GM18907 (cell line): ENCODE results near the gene CYP2A6.
"Not testable (repeated sequence)": the region's sequence is repeated elsewhere in the genome, so short reads cannot be mapped to it uniquely, and the experiment has no call there.

ENCODE experiments used
- ATAC-seq: cut with Tn5 transposase; IDR thresholded peaks from one replicate; pipeline ENCODE4 v1.9.1; 2021; ENCODE audit warnings: mild to moderate bottlenecking, moderate library complexity; ENCODE audit not compliant: unreplicated experiment

CYP2A6 gene, protein sequence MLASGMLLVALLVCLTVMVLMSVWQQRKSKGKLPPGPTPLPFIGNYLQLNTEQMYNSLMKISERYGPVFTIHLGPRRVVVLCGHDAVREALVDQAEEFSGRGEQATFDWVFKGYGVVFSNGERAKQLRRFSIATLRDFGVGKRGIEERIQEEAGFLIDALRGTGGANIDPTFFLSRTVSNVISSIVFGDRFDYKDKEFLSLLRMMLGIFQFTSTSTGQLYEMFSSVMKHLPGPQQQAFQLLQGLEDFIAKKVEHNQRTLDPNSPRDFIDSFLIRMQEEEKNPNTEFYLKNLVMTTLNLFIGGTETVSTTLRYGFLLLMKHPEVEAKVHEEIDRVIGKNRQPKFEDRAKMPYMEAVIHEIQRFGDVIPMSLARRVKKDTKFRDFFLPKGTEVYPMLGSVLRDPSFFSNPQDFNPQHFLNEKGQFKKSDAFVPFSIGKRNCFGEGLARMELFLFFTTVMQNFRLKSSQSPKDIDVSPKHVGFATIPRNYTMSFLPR

DNA sequence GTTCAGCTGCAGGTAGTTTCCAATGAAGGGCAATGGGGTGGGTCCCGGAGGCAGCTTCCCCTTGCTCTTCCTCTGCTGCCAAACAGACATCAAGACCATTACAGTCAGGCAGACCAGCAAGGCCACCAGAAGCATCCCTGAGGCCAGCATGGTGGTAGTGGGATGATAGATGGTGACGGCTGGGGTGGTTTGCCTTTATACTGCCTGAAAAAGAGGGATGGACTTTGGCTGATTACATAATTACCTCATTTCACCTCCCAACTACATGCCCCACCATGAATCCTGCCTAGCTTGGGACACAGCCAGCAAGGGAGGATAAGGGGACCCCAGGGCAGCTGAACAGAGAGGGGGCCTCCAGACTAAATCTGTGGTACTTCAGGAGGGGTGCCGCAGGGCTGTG, at the start of gene CYP2A6:
CYP2A6 (minus strand) TSS at position 171 of the 400 bp plus-strand sequence; CDS start at position 150, 21 bp downstream.
- ATAC-seq: not testable (repeated sequence)

DNA sequence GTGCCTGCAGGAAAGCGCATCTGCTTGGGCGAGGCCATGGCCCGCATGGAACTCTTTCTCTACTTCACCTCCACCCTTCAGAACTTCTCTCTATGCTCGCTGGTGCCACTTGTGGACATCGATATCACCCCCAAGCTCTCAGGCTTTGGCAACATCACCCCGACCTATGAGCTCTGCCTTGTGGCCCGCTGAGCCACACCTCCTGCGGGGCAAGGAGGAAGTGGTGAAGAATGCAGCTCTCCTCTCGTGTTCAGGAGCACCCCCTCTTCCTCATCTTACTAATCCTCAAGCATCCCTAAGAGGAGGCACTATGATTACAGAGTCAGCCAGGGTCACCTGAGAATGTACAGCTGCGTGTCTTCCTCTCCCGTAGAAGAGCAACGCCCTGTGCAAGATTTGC, 49.7 kb upstream of the CYP2A6 start:
- ATAC-seq: not testable (repeated sequence)

DNA sequence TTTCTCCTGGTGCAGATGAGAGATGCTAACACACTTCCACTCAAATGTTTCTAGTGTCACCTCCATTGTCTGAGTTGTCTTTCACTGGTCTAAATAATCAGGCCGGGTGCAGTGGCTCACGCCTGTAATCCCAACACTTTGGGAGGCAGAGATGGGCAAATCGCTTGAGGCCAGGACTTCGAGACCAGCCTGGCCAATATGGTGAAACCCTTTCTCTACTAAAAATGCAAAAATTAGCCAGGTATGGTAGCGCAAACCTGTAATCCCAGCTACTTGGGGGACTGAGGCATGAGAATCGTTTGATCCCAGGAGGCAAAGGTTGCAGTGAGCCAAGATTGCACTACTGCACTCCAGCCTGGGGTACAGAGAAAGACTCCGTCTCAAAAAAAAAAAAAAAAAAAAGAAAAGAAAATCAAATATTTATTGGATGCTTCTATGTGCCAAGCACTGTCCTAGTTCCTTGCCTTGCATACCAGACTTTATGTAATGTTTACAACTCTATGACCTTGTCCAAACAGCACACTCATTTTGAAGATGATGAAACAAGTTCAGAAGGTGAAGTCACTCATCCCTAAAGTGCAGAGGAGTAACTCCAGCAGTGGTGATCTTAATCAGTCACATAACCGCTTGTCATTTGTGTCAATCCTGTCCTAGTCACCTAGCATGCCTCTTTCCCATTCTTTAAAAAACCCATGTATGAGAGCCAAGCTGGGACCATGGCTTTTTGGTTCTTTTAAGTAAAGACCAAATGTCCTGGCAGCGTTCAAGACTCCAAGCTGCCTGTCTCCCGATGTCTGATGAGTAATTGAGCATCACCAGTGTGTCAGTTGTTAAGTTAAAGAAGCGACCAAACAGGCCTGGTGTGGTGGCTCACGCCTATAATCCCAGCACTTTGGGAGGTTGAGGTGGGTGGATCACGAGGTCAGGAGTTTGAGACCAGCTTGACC, 46.9 kb upstream of the CYP2A6 start:
- not testable (repeated sequence) for ATAC-seq

DNA sequence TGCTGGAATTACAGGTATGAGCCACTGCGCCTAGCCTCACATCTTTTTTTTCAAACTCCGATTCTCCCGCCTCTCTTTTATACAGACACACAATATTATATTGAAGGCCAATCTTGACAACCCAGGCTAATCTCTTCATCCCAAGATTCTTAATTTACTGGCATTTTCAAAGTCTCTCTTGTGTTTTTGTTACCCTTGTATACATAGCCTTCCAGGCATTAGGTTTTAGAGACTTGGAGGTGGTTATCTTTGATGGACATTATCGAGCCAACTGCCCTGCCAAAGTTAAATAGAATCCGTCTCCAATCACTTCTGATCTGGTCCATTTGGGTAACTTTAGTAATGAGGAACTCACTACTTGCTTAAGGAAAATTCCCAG, 46.2 kb upstream of the CYP2A6 start:
- no peak for ATAC-seq

DNA sequence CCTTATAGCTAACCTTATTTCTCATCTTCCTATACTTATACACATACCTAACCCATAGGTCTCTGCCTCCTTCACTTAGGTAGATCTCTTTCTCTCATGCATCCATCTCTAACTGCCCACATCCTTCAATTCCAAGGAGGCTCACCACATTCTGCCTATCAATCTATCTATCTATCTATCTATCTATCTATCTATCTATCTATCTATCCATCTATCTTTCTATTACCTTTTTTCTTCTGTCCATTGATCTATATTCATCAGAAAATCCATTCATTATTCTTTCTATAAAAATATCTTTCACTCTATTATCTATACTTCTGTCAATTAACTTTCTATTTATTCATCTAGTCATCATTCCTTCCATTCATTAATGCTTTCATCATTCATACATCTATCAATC, 42.9 kb upstream of the CYP2A6 start:
- ATAC-seq: no peak

DNA sequence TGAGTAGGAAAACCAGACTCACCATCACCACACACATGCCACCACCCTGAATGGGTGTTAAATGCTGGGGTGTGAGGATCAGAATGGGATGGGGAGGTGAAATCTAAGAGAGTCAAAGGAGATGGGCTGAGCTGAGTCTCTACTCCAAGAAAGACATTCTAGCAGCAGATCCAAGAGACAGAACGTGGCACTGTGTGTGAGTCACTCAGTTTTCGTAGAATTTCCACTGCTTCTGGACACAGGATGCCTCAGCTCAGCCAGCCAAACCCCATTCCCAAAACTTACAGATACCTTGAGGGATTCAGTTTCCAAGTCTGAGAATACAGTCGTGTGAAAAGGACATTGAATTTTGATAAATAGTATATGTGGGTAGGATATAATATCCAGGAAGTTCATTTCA, 39.1 kb upstream of the CYP2A6 start:
- ATAC-seq: no peak

DNA sequence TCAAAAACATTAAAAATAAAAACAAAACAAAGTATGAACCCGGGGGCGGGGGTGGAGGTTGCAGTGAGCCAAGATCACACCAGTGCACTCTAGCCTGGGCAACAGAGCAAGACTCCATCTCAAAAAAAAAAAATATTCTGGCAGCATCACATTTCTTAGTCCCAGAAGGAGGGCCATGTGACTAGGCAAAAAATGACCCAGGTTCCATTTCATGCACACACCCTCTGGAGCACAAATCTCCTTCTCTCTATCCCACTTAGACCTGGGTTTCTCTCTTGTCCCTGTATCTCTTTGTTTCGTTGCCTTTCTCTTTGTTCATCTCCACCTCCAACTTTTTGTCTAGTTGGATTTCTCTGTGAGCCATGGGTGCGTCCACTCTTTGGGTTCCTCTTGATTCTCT, 37.9 kb upstream of the CYP2A6 start:
- no peak for ATAC-seq

DNA sequence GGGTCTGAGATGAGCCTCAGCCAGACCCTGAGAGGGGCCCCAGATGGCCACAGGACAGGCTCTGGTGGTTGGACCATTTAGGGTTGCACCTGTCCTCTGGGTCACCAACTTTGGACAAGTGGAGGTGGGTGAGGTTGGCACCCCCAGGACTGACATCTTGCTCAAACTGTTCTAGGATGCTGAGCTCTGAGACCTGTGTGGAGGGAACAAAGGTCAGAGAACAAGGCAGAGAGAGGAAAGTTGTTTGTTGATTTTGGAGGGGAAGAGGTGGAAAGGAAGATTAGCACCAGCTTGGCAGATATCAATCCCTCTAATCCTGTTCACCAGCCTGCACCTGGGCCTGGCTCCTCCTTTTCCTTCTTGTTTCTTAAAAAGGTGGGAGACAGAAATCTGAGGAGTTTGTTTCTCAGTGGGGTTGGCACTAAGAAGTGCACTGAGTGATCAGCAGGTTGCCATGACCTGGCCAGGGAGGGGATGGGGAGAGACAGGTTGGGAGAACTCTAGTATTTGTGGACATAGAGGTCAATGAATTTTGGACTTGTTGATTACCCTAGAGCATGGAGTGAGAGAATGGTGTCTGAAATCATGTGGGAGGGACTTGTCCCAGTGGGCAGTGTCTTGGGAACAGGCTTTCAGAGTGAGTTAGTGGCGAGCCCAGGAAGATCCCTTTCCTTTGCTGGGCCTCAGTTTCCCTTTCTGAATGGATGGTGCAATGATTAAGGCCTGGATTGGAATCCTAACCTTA, 34.1 kb upstream of the CYP2A6 start:
- ATAC-seq: not testable (repeated sequence)

DNA sequence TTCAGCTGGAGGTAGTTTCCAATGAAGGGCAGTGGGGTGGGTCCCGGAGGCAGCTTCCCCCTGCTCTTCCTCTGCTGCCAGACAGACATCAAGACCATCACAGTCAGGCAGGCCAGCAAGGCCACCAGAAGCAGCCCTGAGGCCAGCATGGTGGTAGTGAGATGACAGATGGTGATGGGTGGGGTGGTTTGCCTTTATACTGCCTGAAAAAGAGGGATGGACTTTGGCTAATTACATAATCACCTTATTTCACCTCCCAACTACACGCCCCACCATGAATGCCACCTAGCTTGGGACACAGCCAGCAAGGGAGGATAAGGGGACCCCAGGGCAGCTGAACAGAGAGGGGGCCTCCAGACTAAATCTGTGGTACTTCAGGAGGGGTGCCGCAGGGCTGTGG, 31.8 kb upstream of the CYP2A6 start, which contains the start of gene CYP2A7:
CYP2A7 (minus strand) TSS at position 170 of the 400 bp plus-strand sequence; CDS start at position 149, 21 bp downstream.
- ATAC-seq: not testable (repeated sequence)

DNA sequence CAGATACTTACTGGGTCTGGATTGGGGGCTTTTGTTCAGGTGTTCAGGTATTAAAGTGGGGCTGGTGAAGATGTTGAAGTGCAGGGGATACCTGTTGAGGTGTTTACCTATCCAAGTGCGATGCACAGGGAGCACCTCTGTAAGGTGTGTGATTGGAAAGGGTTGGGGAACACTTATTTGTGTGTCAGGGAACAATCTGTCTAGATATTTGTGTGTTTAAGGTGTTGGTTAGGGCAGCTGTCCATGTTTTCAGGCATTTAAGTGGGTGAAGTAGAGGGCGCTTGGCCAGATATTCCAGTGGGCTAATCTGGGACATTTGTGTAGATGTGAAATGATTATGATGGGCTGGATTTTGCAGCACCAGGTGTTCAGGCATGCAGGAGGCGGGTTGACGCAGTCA, 29.1 kb upstream of the CYP2A6 start:
- not testable (repeated sequence) for ATAC-seq

DNA sequence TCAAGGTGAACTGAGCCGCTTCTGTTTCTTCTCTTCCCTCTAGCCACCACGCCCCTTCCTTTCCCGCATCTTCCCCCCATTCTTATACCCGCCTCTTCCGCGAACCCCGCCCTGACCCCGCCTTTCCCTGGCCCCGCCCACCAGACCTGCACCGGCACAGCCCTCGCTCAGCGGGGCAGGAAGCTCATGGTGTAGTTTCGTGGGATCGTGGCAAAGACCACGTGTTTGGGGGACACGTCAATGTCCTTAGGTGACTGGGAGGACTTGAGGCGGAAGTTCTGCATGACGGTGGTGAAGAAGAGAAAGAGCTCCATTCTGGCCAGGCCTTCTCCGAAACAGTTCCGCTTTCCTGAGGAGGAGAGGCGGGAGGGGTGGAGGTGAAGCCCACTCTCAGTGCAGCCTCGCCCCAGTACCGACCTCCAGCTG, 25.3 kb upstream of the CYP2A6 start:
- ATAC-seq: not testable (repeated sequence)

DNA sequence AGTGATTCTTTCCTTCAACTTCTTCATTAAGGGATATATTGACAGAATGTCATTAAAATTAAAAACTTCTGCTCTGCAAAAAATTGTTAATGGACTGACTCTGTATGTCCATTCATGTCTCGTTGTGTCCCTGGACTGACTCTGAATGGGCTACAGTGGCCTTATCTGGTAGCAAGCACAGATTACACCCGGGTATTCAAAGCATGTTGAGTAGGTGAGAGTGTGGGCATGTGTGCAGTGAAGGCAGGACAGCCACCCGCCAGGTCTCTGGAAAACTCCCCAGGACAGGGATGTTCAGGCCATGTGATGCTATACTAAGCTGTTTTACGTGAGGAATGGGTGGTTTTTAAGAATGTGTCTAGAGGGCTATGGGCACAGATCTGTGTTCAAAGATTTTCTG, 24.6 kb upstream of the CYP2A6 start:
- ATAC-seq: not testable (repeated sequence)

DNA sequence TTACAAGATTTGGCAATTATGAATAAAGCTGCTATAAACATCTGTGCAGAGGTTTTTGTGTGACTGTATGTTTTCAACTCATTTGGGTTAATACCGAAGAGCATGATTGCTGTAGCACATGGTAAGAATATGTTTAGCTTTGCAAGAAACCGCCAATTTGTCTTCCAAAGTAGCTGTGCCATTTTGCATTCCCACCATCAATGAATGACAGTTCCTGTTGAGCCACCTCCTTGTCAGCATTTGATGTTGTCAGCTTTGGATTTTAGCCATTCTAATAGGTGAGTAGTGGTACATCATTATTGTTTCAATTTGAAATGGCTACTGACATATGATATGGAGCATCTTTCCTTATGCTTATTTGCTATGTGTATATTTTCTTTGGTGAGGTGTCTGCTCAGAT, 23.6 kb upstream of the CYP2A6 start:
- not testable (repeated sequence) for ATAC-seq

DNA sequence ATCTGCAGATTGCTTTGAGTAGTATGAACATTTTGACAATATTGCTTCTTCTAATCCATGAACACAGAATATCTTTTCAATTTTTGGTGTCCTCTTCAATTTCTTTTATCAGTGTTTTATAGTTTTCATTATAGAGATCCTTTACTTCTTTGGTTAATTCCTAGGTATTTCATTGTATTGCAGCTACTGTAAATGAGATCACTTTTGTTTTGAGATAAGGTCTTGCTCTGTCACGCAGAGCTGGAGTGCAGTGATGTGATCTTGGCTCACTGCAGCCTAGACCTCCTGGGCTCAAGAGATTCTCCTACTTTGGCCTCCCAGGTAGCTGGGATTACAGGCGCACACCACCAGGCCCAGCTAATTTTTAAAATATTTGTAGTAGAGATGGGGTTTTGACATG, 22.0 kb upstream of the CYP2A6 start:
- ATAC-seq: no peak

DNA sequence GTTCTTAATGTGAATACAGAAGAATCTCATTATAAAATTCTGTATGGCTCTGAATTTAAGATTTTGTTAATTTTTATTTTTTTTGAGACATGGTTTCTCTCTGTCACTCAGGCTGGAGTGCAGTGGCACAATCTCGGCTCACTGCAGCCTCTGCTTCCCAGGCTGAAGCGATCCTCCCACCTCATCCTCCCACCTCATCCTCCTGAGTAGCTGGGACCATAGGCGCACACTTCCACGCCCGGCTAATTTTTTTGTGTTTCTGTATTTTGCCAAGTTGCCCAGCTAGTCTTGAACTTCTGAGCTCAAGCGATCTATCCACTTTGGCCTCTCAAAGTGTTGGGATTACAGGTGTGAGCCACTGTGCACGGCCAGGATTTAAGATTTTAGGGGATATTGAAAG, 17.5 kb upstream of the CYP2A6 start:
- ATAC-seq: no peak

DNA sequence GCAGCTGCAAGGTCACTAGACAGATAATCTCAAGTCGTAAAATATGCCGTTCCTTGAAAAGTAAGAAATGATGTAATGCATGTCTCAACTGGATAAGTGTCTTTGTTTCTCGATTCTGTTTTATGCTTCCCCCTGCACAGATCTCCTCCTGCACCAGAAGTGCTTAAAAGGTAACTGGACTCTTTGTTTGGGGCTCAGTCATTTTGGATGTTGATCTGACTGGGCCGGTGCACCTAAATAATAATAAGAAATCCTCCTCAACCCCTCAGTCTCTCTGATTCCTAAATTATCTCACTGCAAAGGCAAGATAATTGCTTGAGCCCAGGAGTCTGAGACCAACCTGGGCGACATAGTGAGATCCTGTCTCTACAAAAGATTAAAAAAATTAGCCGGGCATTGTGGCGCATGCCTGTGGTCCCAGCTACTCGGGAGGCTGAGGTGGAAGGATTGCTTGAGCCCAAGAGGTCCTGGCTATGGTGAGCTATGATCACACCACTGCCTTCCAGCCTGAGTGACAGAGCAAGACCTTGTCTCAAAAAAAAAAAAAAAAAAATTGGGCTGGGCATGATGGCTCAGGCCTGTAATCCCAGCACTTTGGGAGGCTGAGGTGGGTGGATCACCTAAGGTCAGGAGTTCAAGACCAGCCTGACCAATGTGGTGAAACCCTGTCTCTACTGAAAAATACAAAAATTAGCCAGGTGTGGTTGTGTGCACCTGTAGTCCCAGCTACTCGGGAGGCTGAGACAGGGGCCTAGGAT, 14.7 kb upstream of the CYP2A6 start:
- not testable (repeated sequence) for ATAC-seq

DNA sequence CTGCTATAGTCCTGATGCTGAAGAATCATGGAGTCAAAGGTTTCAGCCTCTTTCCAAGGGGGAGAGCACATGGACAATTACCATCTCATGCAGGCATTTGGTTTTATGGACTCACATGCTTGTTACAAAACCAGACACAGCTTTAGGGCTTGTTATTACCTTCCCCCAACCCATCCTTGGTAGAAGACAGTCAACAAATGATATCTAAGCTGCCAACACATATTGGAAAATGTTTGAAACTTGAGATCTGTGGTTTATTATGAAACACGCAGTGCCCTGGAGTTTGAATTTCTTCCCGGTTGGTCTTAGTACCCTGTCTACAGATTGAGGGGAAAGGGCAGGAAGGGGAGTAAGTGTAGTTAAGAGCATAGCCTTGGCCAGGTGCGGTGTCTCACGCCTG, 12.5 kb upstream of the CYP2A6 start:
- no peak for ATAC-seq

DNA sequence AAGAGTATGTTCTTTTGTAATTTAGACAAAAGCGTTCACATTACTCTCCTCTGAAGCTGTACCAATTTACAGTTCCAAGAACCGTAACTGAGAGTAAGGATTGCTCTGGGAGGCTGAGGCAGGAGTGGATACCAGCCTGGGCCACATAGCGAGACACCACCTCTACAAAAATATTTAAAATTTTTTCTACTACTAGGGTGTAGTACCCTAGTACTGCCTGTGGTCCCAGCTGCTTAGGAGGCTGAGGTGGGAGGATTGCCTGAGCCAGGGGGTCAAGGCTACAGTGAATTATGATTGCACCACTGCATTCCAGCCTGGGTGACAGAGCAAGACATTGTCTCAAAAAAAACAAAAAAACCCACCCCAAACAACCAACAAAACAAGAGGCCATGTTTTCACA, 12.1 kb upstream of the CYP2A6 start:
- ATAC-seq: no peak

DNA sequence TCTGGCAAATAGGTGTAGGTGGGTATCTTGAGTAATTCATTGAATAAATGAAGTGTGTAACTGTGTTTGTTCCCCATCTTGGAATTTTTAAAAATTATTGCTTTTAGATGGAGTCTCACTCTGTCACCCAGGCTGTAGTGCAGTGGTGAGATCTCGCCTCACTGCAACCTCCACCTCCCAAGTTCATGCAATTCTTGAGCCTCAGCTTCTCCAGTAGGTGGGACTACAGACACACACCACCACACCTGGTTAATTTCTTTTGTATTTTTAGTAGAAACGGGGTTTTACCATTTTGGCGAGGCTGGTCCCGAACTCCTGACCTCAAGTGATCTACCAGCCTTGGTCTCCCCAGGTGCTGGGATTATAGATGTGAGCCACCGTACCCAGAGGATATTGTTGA, 7.9 kb upstream of the CYP2A6 start:
- ATAC-seq: no peak
